ENCODE data around the gene BNIP5.
A peak's percentile ranks its signal among the peaks of the same experiment; 100 is the strongest.

The BNIP5 gene

GRCh38 chr6:36314221-36315014 lies 22.3 kb downstream of the BNIP5 start:
- Histone ChIP-seq H3K9me3 (ENCODE audit: severe bottlenecking) (no peaks in the 10 kb centered on the region), H3K4me3 (ENCODE audit: low read depth, low read length) (no peak overlapping the region), H3K36me3 (no peaks in the 10 kb centered on the region), H3K27ac (no peak overlapping the region), H3K27me3 (ENCODE audit: insufficient read depth, low read depth, severe bottlenecking) (no peaks in the 10 kb centered on the region)
- DNase-seq: peak; percentile 59
- TF ChIP-seq CTCF (IDR thresholded peaks at IDR 0.05; ENCODE audit: low read depth, low read length): no peak

- DNase-seq: no peak
- Histone ChIP-seq H3K27ac (no peak overlapping the region), H3K27me3 (ENCODE audit: insufficient read depth, low read depth, severe bottlenecking) (no peaks in the 10 kb centered on the region), H3K36me3 (no peaks in the 10 kb centered on the region), H3K4me3 (ENCODE audit: low read depth, low read length) (no peak overlapping the region), H3K9me3 (ENCODE audit: severe bottlenecking) (no peaks in the 10 kb centered on the region)
- TF ChIP-seq CTCF (IDR thresholded peaks at IDR 0.05; ENCODE audit: low read depth, low read length): no peak
These were observed 23.1 kb downstream of the BNIP5 start for GRCh38 chr6:36313649-36313936.

- Histone ChIP-seq H3K9me3 (ENCODE audit: severe bottlenecking) (no peaks in the 10 kb centered on the region), H3K27ac (no peak overlapping the region), H3K36me3 (no peaks in the 10 kb centered on the region), H3K27me3 (ENCODE audit: insufficient read depth, low read depth, severe bottlenecking) (no peaks in the 10 kb centered on the region), H3K4me3 (ENCODE audit: low read depth, low read length) (no peak overlapping the region)
- DNase-seq: no peak
- TF ChIP-seq CTCF (IDR thresholded peaks at IDR 0.05; ENCODE audit: low read depth, low read length): no peak
These were observed 23.6 kb downstream of the BNIP5 start for GRCh38 chr6:36312854-36313648.

- no peak overlapping the region for H3K4me3 ChIP-seq (ENCODE audit: low read depth, low read length)
- no peak overlapping the region for H3K27ac ChIP-seq
- no peak for TF ChIP-seq CTCF (IDR thresholded peaks at IDR 0.05; ENCODE audit: low read depth, low read length)
- no peaks in the 10 kb centered on the region for H3K27me3 ChIP-seq (ENCODE audit: insufficient read depth, low read depth, severe bottlenecking)
- no peaks in the 10 kb centered on the region for H3K36me3 ChIP-seq
- no peaks in the 10 kb centered on the region for H3K9me3 ChIP-seq (ENCODE audit: severe bottlenecking)
- DNase-seq: no peak
These were observed 26.8 kb downstream of the BNIP5 start for GRCh38 chr6:36309900-36310299.

GRCh38 chr6:36309203-36309602 lies 27.5 kb downstream of the BNIP5 start:
- no peaks in the 10 kb centered on the region for H3K36me3 ChIP-seq
- H3K27ac ChIP-seq: no peak overlapping the region
- no peaks in the 10 kb centered on the region for H3K9me3 ChIP-seq (ENCODE audit: severe bottlenecking)
- DNase-seq: no peak
- no peak for TF ChIP-seq CTCF (IDR thresholded peaks at IDR 0.05; ENCODE audit: low read depth, low read length)
- H3K4me3 ChIP-seq (ENCODE audit: low read depth, low read length): no peak overlapping the region
- no peaks in the 10 kb centered on the region for H3K27me3 ChIP-seq (ENCODE audit: insufficient read depth, low read depth, severe bottlenecking)

All from WERI-Rb-1 (cell line).